Fibroblast of villous mesenchyme (primary cell): ENCODE data around the gene NIPAL4. TPM values are rescaled to one million over a fixed set of nuclear protein-coding genes. Genes with fewer than 3 reads are reported as not detected.

ENCODE experiments used
- DNase-seq: peaks from one replicate; pipeline ENCODE4 v3.0.0-alpha.2; 2010; ENCODE audit warnings: low read depth
- H3K4me3 ChIP-seq: 2 replicates; pipeline ENCODE4 v1.5.1; 2011; ENCODE audit warnings: low read depth, mild to moderate bottlenecking, low read length
- CTCF ChIP-seq: IDR thresholded peaks from 2 replicates; pipeline ENCODE4 v1.5.1; 2012; ENCODE audit warnings: low read depth, mild to moderate bottlenecking, low read length; ENCODE audit not compliant: insufficient read depth
- total RNA-seq: library from RNA; depleted of rRNA; stranded (reverse); fragments of >200 nt; gene quantifications from 2 replicates; pipeline ENCODE4 v1.2.3, GENCODE V29; 2012

Gene NIPAL4
- total RNA-seq, 1 donor, result 1.7 TPM

- no peak overlapping the region for H3K4me3 ChIP-seq
- TF ChIP-seq CTCF, result no peak
- no peak for DNase-seq
These were observed 25.3 kb downstream of the NIPAL4 start for GRCh38 chr5:157485340-157485739.

- H3K4me3 ChIP-seq, result no peak overlapping the region
- no peak for DNase-seq
- TF ChIP-seq CTCF, result no peak
These were observed 25.8 kb downstream of the NIPAL4 start for GRCh38 chr5:157485811-157486210.

GRCh38 chr5:157486221-157486681, 26.2 kb downstream of the NIPAL4 start:
- DNase-seq, result no peak
- no peak overlapping the region for H3K4me3 ChIP-seq
- TF ChIP-seq CTCF, result no peak

- no peak overlapping the region for H3K4me3 ChIP-seq
- TF ChIP-seq CTCF, result no peak
- no peak for DNase-seq
These were observed 26.8 kb downstream of the NIPAL4 start for GRCh38 chr5:157486861-157487260.

- DNase-seq, result no peak
- no peak for TF ChIP-seq CTCF
- no peak overlapping the region for H3K4me3 ChIP-seq
These were observed 27.3 kb downstream of the NIPAL4 start for GRCh38 chr5:157487358-157487757.

GRCh38 chr5:157491471-157491995, 31.5 kb downstream of the NIPAL4 start:
- DNase-seq, result no peak
- H3K4me3 ChIP-seq, result no peak overlapping the region
- no peak for TF ChIP-seq CTCF

- TF ChIP-seq CTCF, result no peak
- no peak for DNase-seq
- H3K4me3 ChIP-seq, result no peak overlapping the region
These were observed 32.9 kb downstream of the NIPAL4 start for GRCh38 chr5:157492886-157493285.
